HepG2 (cell line): Measurements from ENCODE around the gene STKLD1. TPM values are rescaled to one million over a fixed set of nuclear protein-coding genes. Genes with fewer than 3 reads are reported as not detected.
A peak's percentile ranks its signal among the peaks of the same experiment; 100 is the strongest.

Source experiments
- ATAC-seq: fragments of 200-7000 bp; cut with Tn5 transposase; 3 replicates; pipeline ENCODE4 v1.9.1; 2020; ENCODE audit warnings: mild to moderate bottlenecking, moderate library complexity
- BruUV-seq: library from RNA; stranded (reverse); fragments of 400-500 nt; replicated peaks from 2 replicates; lab custom pipeline; 2021; lab: Mats Ljungman, UMichigan
- CTCF ChIA-PET: fragments of 300-600 bp; formaldehyde crosslinking; extraction: SDS; loops from one replicate; lab custom pipeline; 2021; ENCODE audit warnings: low total read pairs, inconsistent platforms, low intra/inter-chr PET ratio; lab: Yijun Ruan, JAX
- POLR2A ChIA-PET: fragments of 350-600 bp; sonication (Branson Sonifier 250); formaldehyde crosslinking; loops from one replicate; lab custom pipeline; 2020; ENCODE audit warnings: antibody characterized with exemption, inconsistent platforms; lab: Yijun Ruan, JAX
- DNase-seq: peaks from one replicate; pipeline ENCODE4 v3.0.0-alpha.2; 2015; ENCODE audit warnings: low spot score
- FAIRE-seq: peaks from 3 replicates; lab custom pipeline; 2011; peaks lifted over from hg19 to GRCh38; lab: Jason Lieb, UNC
- H2AFZ ChIP-seq: one replicate; pipeline ENCODE4 v1.6.1; 2011; ENCODE audit warnings: low read length, inconsistent platforms
- H3K27ac ChIP-seq: fragments of 300-600 bp; 3 replicates; pipeline ENCODE4 v1.8.0; 2011; ENCODE audit warnings: mixed run types, mild to moderate bottlenecking, mixed read lengths, low read length, inconsistent platforms; ENCODE audit not compliant: insufficient read depth; ENCODE audit errors: extremely low read length
- H3K27me3 ChIP-seq, 2 experiments: fragments of 200-600 bp in 1 of 2; 2 replicates in 1 of 2; 3 replicates in 1 of 2; pipeline versions ENCODE4 v1.6.0 to v1.8.0; 2011; ENCODE audit warnings: low read length in 2 of 2, mild to moderate bottlenecking in 2 of 2, moderate library complexity in 2 of 2, inconsistent platforms in 1 of 2; ENCODE audit not compliant: insufficient read depth in 2 of 2, control insufficient read depth in 1 of 2
- H3K36me3 ChIP-seq, 2 experiments: fragments of 200-600 bp in 1 of 2; replicated peaks in 1 of 2; 2 replicates in 1 of 2; 3 replicates in 1 of 2; pipeline versions ENCODE4 v1.5.1 to v1.8.0; 2011; ENCODE audit warnings: low read length in 2 of 2, inconsistent platforms in 1 of 2; ENCODE audit not compliant: insufficient read depth in 2 of 2, control insufficient read depth in 1 of 2
- H3K4me1 ChIP-seq: 2 replicates; pipeline ENCODE4 v1.5.1; 2012; ENCODE audit warnings: low read length, inconsistent platforms; ENCODE audit not compliant: insufficient read depth
- H3K4me2 ChIP-seq: 2 replicates; pipeline ENCODE4 v1.6.0; 2011; ENCODE audit warnings: low read depth, low read length, inconsistent platforms
- H3K4me3 ChIP-seq, 3 experiments: fragments of 200-600 bp in 1 of 3; sonication (generic), shearing (Covaris generic) in 1 of 3; replicated peaks in 1 of 3; 2 replicates each; pipeline ENCODE4 v1.5.1; 2011 to 2016; ENCODE audit warnings: low read length in 3 of 3, inconsistent platforms in 2 of 3, low read depth in 2 of 3, mild to moderate bottlenecking in 2 of 3, control low read depth in 1 of 3, mixed read lengths in 1 of 3; ENCODE audit not compliant: insufficient read depth in 1 of 3
- H3K79me2 ChIP-seq: one replicate; pipeline ENCODE4 v1.6.1; 2011; ENCODE audit warnings: low read length, inconsistent platforms; ENCODE audit not compliant: insufficient read depth
- H3K9ac ChIP-seq: 2 replicates; pipeline ENCODE4 v1.6.0; 2011; ENCODE audit warnings: mild to moderate bottlenecking, low read depth, low read length, inconsistent platforms; ENCODE audit not compliant: insufficient read depth
- H3K9me3 ChIP-seq: 2 replicates; pipeline ENCODE4 v1.5.1; 2012; ENCODE audit warnings: mild to moderate bottlenecking, low read length
- H4K20me1 ChIP-seq: 2 replicates; pipeline ENCODE4 v1.6.0; 2011; ENCODE audit warnings: inconsistent platforms, mild to moderate bottlenecking, low read length, moderate library complexity; ENCODE audit not compliant: insufficient read depth
- AGO2 ChIP-seq: fragments of 200-400 bp; formaldehyde crosslinking; optimal IDR thresholded peaks from 2 replicates; pipeline ENCODE3; 2017; ENCODE audit warnings: mild to moderate bottlenecking, low read depth, low read length, moderate library complexity
- PCBP1 ChIP-seq: fragments of 200-400 bp; formaldehyde crosslinking; IDR thresholded peaks from 2 replicates; pipeline ENCODE4 v1.6.1; 2017; ENCODE audit warnings: mild to moderate bottlenecking, low read depth, low read length, borderline replicate concordance
- PHF21A ChIP-seq: sonication (generic); formaldehyde crosslinking; IDR thresholded peaks from 2 replicates; pipeline ENCODE4 v1.5.0; 2020; ENCODE audit warnings: mild to moderate bottlenecking, missing genetic modification reagents
- POLR2A ChIP-seq, 2 experiments: IDR thresholded peaks; 2 replicates each; pipeline ENCODE4 v1.6.1; 2011; ENCODE audit warnings: low read depth in 2 of 2, low read length in 2 of 2, mild to moderate bottlenecking in 1 of 2, moderate library complexity in 1 of 2; ENCODE audit not compliant: insufficient read depth in 1 of 2
- RAD21 ChIP-seq: fragments of 450-650 bp; formaldehyde crosslinking; IDR thresholded peaks from 2 replicates; pipeline ENCODE4 v1.5.0; 2020; ENCODE audit warnings: mild to moderate bottlenecking
- RBFOX2 ChIP-seq: fragments of 200-400 bp; formaldehyde crosslinking; IDR thresholded peaks from 2 replicates; pipeline ENCODE4 v1.6.1; 2017; ENCODE audit warnings: low read depth, mild to moderate bottlenecking, low read length
- RBM22 ChIP-seq: fragments of 200-400 bp; formaldehyde crosslinking; optimal IDR thresholded peaks from 2 replicates; pipeline ENCODE3; 2017; ENCODE audit warnings: mild to moderate bottlenecking, low read length, moderate library complexity
- SP5 ChIP-seq: IDR thresholded peaks from 2 replicates; pipeline ENCODE4 v1.6.1; 2016; ENCODE audit warnings: low read depth, borderline replicate concordance
- ZNF768 ChIP-seq: sonication (generic); formaldehyde crosslinking; IDR thresholded peaks from 2 replicates; pipeline ENCODE4 v1.4.0; 2020; ENCODE audit warnings: missing genetic modification reagents
- ZNF850 ChIP-seq: sonication (generic); formaldehyde crosslinking; conservative IDR thresholded peaks from 2 replicates; pipeline ENCODE4 v1.9.0; 2021; ENCODE audit warnings: mild to moderate bottlenecking, missing genetic modification reagents
- WGBS: methylation state at CpG from one replicate; pipeline ENCODE4 v1.1.6; 2017; ENCODE audit warnings: low lambda C conversion rate; 5-methylcytosine and 5-hydroxymethylcytosine counted together
- in situ Hi-C: cut with HindIII; loops from 2 replicates; pipeline ENCODE4 v1.10.0; 2017; ENCODE audit warnings: low pct_unique_long_range_greater_than_20kb; ENCODE audit not compliant: extremely low pct_ligation_motif_present
- intact Hi-C: fragments of 100-400 bp; cut with micrococcal nuclease; formaldehyde crosslinking; loops from one replicate; pipeline ENCODE4 v1.10.0; 2022; ENCODE audit not compliant: unreplicated experiment
- polyA plus RNA-seq, 8 experiments: library from polyadenylated mRNA; depleted of rRNA in 3 of 8; stranded (reverse) in 7 of 8; unstranded in 1 of 8; fragments of >200 nt; fragmentation: Illumina TruSeq in 4 of 8; extraction: Trizol in 4 of 8; gene quantifications; 2 replicates each; pipeline versions ENCODE4 v1.2.1 to v1.2.3, GENCODE V29; 2011 to 2016; ENCODE audit warnings: low read depth in 4 of 8, missing spikeins in 1 of 8, mixed read lengths in 1 of 8; ENCODE audit not compliant: insufficient read depth in 1 of 8
- total RNA-seq, 5 experiments: library from RNA; depleted of rRNA; stranded (reverse); fragments of >200 nt; fragmentation: Illumina TruSeq; extraction: Trizol; gene quantifications; 2 replicates each; pipeline ENCODE4 v1.2.3, GENCODE V29; 2016; ENCODE audit warnings: low read depth in 1 of 5

The STKLD1 gene
- total and polyA plus RNA-seq, 2 of the 13 experiments (the other 11 are each of a cell fraction or from before 2014, with no cell fraction given): 1.5 to 2.2 TPM

GRCh38 chr9:133362359-133363044 lies 13.7 kb upstream of the STKLD1 start:
- Histone ChIP-seq H3K9ac (no peak overlapping the region), H3K9me3 (no peaks in the 10 kb centered on the region), H3K36me3 (peaks cover 25 to 86% of the 10 kb centered on the region in 2 experiments), H2AFZ (no peak overlapping the region), H3K4me1 (peaks cover 46% of the 10 kb centered on the region), H3K79me2 (peaks cover 26% of the 10 kb centered on the region), H3K27ac (no peak overlapping the region), H3K4me3 (no peak overlapping the region), H3K27me3 (no peaks in the 10 kb centered on the region), H4K20me1 (peaks cover 62% of the 10 kb centered on the region), H3K4me2 (no peak overlapping the region)
- in situ Hi-C loops: no loop called here
- intact Hi-C loops: no loop called here
- WGBS: 97% methylated on average over 12 of the region's 15 CpGs
- CTCF ChIA-PET: no interaction called here
- ATAC-seq (no peak), FAIRE-seq (no peak), DNase-seq (no peak)
- POLR2A ChIA-PET: interaction anchor here (1.6 to 1.9 kb wide), 2 partner anchors 9 to 97 kb away, joined by 5 to 7 read pairs; partner anchors contain the start of gene CACFD1
- TF ChIP-seq SP5: no peak
- peak; percentile 43; the same call in 1 of the 2 replicates for TF ChIP-seq RAD21 (CRISPR knock-in tag)
- TF ChIP-seq ZNF768: no peak; the same call in 1 of the 2 replicates
- peak; percentile 75 for TF ChIP-seq RBFOX2
- peak; percentile 90 for TF ChIP-seq AGO2
- TF ChIP-seq ZNF850 (CRISPR knock-in tag): no peak
- TF ChIP-seq PHF21A: no peak
- peak; percentile 64 for TF ChIP-seq RBM22
- TF ChIP-seq POLR2A (IDR thresholded peaks at IDR 0.05; ENCODE audit: insufficient read depth in 1 of 2, low read depth in 2 of 2, low read length in 2 of 2): peak in 1 of 2 experiments; percentile 38; a peak in 3 of 4 replicates
- TF ChIP-seq PCBP1: no peak
- TSS peak; percentile 47 for BruUV-seq
